Fibroblast of skin of right biceps (primary cell): ENCODE measurements around the gene DBNDD1.
"Not testable (repeated sequence)": the region's sequence is repeated elsewhere in the genome, so short reads cannot be mapped to it uniquely, and the experiment has no call there.

Experiments
- DNase-seq: peaks from one replicate; pipeline ENCODE4 v3.0.0-alpha.2; 2013

The DBNDD1 gene

GRCh38 chr16:89986600-89986999 lies 32.7 kb downstream of the DBNDD1 start:
- no peak for DNase-seq

- DNase-seq = no peak
Measured at GRCh38 chr16:89985219-89985618, 34.0 kb downstream of the DBNDD1 start.

- DNase-seq = no peak
Measured at GRCh38 chr16:89984216-89984615, 35.0 kb downstream of the DBNDD1 start.

GRCh38 chr16:89983536-89983935 lies 35.7 kb downstream of the DBNDD1 start:
- no peak for DNase-seq

- DNase-seq = no peak
Measured at GRCh38 chr16:89982318-89982717, 36.9 kb downstream of the DBNDD1 start.

- DNase-seq = no peak
Measured at GRCh38 chr16:89981414-89981813, 37.8 kb downstream of the DBNDD1 start.

- no peak for DNase-seq
Measured at GRCh38 chr16:89974870-89975269, 44.4 kb downstream of the DBNDD1 start.

GRCh38 chr16:89973654-89974335 lies 45.5 kb downstream of the DBNDD1 start:
- no peak for DNase-seq

GRCh38 chr16:89973235-89973634 lies 46.0 kb downstream of the DBNDD1 start:
- no peak for DNase-seq

- DNase-seq = peak; percentile 92
Measured at GRCh38 chr16:89972244-89973234, 46.7 kb downstream of the DBNDD1 start.

- DNase-seq = no peak
Measured at GRCh38 chr16:89971495-89972243, 47.6 kb downstream of the DBNDD1 start.

- DNase-seq = no peak
Measured at GRCh38 chr16:89969741-89970410, 49.4 kb downstream of the DBNDD1 start.

GRCh38 chr16:89968074-89968473 lies 51.2 kb downstream of the DBNDD1 start:
- DNase-seq = not testable (repeated sequence)

GRCh38 chr16:89967436-89967835 lies 51.8 kb downstream of the DBNDD1 start:
- DNase-seq = not testable (repeated sequence)

GRCh38 chr16:89966756-89967155 lies 52.5 kb downstream of the DBNDD1 start:
- DNase-seq = no peak

- DNase-seq = no peak
Measured at GRCh38 chr16:89965447-89966225, 53.6 kb downstream of the DBNDD1 start.

GRCh38 chr16:89964201-89964600 lies 55.1 kb downstream of the DBNDD1 start:
- DNase-seq = no peak

- no peak for DNase-seq
Measured at GRCh38 chr16:89962754-89963498, 56.3 kb downstream of the DBNDD1 start.

GRCh38 chr16:89961920-89962319 lies 57.3 kb downstream of the DBNDD1 start:
- no peak for DNase-seq

GRCh38 chr16:89960966-89961365 lies 58.3 kb downstream of the DBNDD1 start:
- DNase-seq = no peak

- no peak for DNase-seq
Measured at GRCh38 chr16:89958596-89958995, 60.7 kb downstream of the DBNDD1 start.
